OCI-M2 (cell line): ENCODE data around the gene PTPRJ.

Source experiments
- DNase-seq: peaks from one replicate; lab custom pipeline; 2025; ENCODE audit not compliant: unreplicated experiment; lab: John Stamatoyannopoulos, UW

PTPRJ gene

GRCh38 chr11:48090174-48090573 is 109.8 kb downstream of the PTPRJ start:
- DNase-seq, result no peak

- no peak for DNase-seq
Measured at GRCh38 chr11:48091426-48092102, 111.2 kb downstream of the PTPRJ start.

GRCh38 chr11:48093323-48093722 is 113.0 kb downstream of the PTPRJ start:
- no peak for DNase-seq

GRCh38 chr11:48093795-48094642 is 113.7 kb downstream of the PTPRJ start:
- DNase-seq, result no peak

GRCh38 chr11:48094643-48095339 is 114.4 kb downstream of the PTPRJ start:
- no peak for DNase-seq

GRCh38 chr11:48095779-48096470 is 115.6 kb downstream of the PTPRJ start:
- no peak for DNase-seq

- DNase-seq, result no peak
Measured at GRCh38 chr11:48096588-48097525, 116.5 kb downstream of the PTPRJ start.

GRCh38 chr11:48098024-48098423 is 117.7 kb downstream of the PTPRJ start:
- DNase-seq, result no peak

- no peak for DNase-seq
Measured at GRCh38 chr11:48099916-48100446, 119.6 kb downstream of the PTPRJ start.

GRCh38 chr11:48101044-48101733 is 120.8 kb downstream of the PTPRJ start:
- DNase-seq, result no peak

GRCh38 chr11:48101958-48102357 is 121.6 kb downstream of the PTPRJ start:
- no peak for DNase-seq

- no peak for DNase-seq
Measured at GRCh38 chr11:48103621-48104567, 123.5 kb downstream of the PTPRJ start.

- DNase-seq, result no peak
Measured at GRCh38 chr11:48104568-48104924, 124.2 kb downstream of the PTPRJ start.

GRCh38 chr11:48105096-48105990 is 125.0 kb downstream of the PTPRJ start:
- DNase-seq, result no peak

GRCh38 chr11:48106166-48106565 is 125.8 kb downstream of the PTPRJ start:
- no peak for DNase-seq

- no peak for DNase-seq
Measured at GRCh38 chr11:48107188-48107704, 126.9 kb downstream of the PTPRJ start.
